GM21528 (cell line): Measurements from ENCODE around the gene LOC101059915.
"Not testable (repeated sequence)": the region's sequence is repeated elsewhere in the genome, so short reads cannot be mapped to it uniquely, and the experiment has no call there.

ENCODE experiments used
- ATAC-seq: cut with Tn5 transposase; IDR thresholded peaks from one replicate; pipeline ENCODE4 v1.9.1; 2021; ENCODE audit warnings: mild to moderate bottlenecking, moderate library complexity; ENCODE audit not compliant: unreplicated experiment, low FRiP score

The LOC101059915 gene

DNA sequence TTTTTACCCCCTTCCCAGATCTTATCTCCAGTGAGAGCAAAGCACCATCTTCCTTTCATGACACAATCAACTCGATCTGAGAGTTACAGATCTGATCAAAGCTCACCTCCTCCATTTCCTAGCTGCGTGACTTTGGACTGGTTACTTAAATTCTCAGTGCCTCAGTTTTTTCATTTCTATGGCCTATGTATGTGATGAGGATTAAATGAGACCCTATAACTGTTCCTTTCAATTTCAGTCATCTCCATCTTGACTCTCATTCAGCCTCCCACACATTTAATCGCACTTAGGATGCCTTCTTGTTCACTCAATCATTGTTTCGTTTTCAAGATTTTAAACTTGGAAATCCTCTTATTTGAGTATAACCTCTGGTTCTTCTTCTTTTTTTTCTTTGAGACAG is 28.9 kb upstream of the LOC101059915 start:
- no peak for ATAC-seq

DNA sequence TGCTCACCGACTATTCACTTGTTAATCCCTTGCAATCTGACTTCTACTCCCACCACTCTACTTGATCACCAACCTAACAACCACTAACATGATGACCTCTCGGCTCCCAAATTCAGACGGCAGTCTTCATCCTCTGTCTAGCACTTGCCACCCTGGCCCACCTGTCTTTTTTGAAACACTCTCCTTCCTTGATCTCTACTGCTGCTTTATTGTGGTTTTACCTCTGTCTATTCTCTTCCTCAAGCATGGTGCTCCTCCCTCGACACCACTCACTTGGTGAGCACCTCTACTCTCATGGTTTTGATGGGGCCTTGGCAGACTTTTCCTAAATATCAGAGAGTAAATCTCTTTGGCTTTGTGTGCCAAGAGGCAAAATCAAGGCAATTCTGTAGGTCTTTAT is 27.3 kb upstream of the LOC101059915 start:
- ATAC-seq = no peak

DNA sequence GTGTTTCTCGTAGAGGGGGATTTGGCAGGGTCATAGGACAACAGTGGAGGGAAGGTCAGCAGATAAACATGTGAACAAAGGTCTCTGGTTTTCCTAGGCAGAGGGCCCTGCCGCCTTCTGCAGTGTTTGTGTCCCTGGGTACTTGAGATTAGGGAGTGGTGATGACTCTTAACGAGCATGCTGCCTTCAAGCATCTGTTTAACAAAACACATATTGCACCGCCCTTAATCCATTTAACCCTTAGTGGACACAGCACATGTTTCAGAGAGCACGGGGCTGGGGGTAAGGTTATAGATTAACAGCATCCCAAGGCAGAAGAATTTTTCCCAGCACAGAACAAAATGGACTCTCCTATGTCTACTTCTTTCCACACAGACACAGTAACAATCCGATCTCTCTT is 22.9 kb upstream of the LOC101059915 start:
- ATAC-seq = not testable (repeated sequence)

DNA sequence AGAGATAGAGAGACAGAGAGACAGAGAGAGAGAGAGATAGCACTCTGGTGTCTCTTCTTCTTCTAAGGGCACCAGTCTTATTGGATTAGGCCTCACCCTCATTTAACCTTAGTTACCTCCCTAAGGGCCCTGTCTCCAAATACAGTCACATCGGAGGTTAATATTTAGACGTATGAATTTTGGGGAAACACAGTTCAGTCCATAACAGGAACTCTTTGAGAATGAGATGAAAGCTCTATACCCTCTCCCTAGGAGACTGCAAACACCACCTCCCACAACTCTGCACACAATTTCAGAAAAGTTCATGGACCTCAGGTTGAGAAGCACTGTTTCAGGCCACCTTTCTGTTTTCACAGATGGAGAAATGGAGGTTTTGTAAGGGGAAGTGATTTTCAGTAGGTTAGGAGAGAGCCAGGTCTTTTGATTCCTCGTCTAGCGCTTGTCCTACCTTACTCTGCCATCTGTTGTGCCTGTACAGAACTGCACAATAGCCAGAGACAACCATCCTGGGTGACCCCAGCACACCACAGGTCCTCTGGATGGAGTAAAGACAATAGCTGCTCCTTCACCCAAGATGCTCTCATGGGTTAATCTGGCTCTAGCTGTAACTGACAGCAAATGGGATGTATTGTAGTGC is 16.9 kb upstream of the LOC101059915 start:
- peak; percentile 60 for ATAC-seq

- no peak for ATAC-seq
Observed at GRCh38 chrX:71652405-71652804, 14.9 kb upstream of the LOC101059915 start.

DNA sequence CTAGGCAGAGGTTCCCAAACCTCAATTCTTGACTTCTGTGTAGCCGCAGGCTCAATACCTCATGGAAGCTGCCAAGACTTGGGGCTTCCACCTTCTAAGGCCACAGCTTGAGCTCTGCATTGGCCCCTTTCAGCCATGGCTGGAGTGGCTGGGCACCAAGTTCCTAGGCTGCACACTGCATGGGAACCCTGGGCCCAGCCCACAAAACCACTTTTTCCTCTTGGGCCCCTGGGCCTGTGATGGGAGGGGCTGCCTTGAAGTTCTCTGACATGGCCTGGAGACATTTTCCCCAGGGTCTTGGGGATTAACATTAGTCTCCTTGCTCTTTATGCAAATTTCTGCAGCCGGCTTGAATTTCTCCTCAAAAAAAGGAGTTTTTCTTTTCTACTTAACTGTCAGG is 14.0 kb upstream of the LOC101059915 start:
- no peak for ATAC-seq

DNA sequence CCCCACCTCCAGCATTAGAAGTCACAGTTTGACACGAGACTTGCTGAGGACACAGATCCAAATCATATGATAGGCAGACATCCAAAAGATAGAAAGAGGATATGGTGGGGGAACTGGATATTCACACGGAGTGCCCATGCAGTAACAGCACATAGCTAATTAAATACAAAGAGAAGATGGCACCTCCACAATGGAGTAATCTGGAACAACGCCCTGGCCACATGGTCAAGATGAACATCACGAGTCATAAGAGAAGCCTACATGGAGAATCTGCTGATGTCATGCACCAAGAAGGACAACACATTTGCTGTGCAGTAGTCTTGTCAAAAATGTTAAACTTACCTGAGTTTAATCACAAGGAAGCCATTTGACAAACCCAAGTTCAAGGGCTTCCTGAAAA is 10.1 kb upstream of the LOC101059915 start:
- no peak for ATAC-seq

GRCh38 chrX:71659342-71659741 is 8.0 kb upstream of the LOC101059915 start:
- no peak for ATAC-seq

GRCh38 chrX:71659959-71660358 is 7.4 kb upstream of the LOC101059915 start:
- ATAC-seq = no peak

DNA sequence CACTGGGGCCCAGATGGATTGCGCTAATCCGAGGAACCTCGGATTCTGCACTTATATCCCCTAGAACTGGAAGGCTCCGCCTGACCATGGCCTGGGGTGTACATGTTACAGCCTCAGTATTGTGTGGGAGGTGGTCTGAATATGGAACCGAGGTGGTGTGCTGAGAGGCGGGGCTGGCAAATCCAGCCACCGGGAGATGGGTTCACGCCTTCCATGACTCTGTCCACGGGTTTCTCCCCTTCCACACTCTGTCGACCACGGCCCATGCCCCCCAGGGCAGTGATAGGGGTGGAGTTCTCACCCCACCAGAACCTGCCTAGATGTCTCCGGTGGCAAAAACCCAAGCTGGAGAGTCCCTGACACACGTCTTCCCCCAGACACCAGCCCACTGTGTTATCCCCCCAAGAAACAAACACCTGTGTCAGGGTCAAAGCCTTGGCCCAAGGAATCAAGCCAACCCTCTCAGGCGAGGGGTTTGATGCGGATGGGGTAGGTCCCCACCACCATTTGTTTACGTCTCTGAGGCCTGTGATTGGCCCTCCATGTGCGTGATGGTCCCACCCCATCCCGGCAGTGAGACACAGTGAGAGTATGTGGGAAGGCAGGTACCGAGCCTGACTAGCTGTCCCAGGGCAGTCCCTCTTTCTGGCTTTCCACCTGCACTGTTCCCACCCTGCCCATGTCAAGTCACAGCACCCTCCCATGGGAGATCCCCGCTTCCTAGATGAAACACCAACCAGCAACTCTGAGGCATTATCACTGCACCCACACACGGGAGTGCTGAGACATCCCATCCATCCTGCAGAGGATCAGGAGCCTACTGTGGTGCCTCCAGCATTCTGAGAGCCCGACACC is 6.6 kb upstream of the LOC101059915 start:
- ATAC-seq = no peak

GRCh38 chrX:71661919-71662318 is 5.4 kb upstream of the LOC101059915 start:
- ATAC-seq = no peak

DNA sequence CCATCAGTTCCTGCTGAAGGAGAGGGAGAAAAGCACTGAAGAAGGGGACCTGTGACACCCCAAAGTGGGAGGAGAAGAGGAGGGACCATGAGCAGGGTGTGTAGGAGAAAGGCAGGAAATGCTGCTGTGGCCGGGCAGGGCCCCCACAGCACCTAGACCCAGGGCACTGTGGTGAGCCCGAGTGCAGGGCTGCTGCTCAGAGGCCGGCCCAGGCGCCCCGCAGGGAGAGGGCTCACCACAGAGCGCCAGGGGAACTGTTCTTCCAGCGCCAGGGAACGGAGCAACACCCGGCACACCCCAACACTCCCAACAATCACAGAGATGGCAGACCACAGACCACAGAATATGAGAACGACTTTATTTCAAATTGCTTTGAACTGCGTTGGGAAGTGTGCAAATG is 4.7 kb upstream of the LOC101059915 start:
- not testable (repeated sequence) for ATAC-seq

DNA sequence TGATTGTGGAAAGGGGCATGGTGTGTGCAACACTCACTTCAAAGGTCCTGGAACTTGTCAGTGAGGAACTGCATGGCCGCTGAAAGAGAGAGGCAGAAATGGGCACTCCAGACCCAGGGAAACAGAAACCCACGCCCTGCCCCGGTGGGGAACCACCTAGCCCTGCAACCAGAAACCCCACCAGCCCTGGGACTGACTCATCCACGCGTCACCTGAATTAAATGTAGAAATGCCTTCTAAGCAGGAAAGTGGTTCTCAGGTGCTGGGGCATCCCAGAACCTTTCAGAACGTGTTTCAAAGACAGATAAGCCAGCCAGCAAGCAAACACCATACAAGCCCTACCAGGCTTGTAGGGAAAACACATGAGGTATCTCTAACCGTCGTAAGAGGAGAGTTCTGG is 4.1 kb upstream of the LOC101059915 start:
- ATAC-seq = not testable (repeated sequence)

- ATAC-seq = not testable (repeated sequence)
Observed at GRCh38 chrX:71664202-71664601, 3.1 kb upstream of the LOC101059915 start.

GRCh38 chrX:71664889-71665491 is 2.4 kb upstream of the LOC101059915 start:
- no peak for ATAC-seq

DNA sequence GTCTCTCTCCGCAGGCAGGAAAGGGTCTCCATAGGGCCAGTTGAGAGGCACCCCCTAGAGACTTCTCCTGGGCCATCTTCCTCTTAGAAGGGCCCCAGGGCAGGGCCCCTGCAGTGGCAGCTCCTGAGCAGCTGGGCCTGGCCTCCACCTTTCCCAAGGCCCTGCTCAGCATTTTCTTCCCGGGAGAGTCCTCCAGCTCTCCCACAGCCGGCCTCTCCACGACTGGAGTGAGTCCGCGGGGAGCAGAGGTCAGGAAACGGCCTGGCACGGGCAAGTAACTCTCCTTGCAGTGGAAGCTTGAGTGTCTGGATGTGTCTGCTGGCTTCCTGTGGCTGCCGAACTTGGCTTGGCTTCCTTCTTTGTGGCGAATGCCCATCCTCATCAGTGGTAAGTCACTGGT is 1.6 kb upstream of the LOC101059915 start:
- no peak for ATAC-seq

DNA sequence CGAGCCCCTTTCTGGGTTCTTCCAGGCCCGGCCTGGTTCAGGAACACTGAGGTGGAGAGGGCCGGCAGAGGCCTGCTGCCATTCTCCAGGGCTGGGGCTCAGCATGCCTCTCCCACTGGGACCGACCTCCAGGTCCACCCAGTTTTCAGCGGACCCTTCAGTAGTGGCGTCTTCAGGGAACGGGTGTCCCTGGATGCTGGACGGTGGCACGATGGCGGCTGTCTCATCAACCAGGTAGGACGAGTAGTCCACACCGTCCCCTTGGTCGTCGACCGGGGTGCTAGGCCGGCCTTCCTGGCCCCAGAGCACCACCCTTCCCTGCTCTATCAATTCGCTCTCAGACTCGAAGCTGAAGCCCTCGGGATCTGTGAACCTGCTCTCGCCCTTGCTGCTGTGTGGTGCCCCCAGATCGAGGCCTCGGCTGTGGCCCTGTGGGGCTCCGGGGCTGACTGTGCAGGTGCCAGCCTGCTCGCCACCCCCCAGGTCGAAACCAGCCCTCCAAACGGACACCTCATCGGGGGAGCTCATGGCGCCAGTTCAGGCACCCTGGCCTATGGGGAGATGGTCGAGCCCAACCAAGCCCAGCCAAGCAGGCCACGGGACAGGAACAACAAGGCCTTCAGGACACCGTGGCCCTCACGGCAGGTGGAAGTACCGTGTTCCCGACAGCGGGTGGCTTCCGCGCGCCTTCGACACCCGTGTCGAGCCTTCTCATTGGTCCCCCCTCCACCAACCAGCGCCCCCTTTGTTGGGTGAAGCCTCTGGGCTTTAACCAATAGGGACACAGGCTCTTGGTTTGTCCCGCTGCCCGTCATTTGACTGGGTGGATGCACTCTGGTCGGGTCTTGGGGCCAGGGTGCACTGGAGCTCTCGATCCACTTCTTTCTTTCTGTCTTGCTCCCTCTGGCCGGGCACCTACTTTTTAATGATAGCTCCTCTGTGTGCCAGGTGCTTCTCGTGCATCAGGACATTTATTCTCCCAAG is 814 bp upstream of the LOC101059915 start:
- no peak for ATAC-seq

DNA sequence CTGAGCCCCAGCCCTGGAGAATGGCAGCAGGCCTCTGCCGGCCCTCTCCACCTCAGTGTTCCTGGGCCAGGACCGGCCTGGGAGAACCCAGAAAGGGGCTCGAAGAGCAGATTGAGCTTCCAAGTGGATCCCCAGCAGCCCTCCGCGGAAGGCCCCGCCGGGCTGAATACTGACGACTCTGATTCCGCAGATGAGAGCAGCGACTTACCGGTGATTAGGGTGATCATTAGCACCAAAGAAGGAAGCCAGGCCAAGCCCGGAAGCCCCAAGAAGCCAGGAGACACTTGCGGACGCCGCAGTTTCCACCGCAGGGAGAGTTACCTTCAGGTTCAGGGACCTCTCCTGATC is 876 bp downstream of the LOC101059915 start:
- no peak for ATAC-seq

- ATAC-seq = no peak
Observed at GRCh38 chrX:71669492-71669891, 2.1 kb downstream of the LOC101059915 start.

GRCh38 chrX:71669947-71670346 is 2.6 kb downstream of the LOC101059915 start:
- ATAC-seq = not testable (repeated sequence)
